H1 (cell line): Measurements from ENCODE around the gene GSG1L. TPM values are rescaled to one million over a fixed set of nuclear protein-coding genes. Genes with fewer than 3 reads are reported as not detected.

Experiments used
- CTCF ChIA-PET: fragments of 300-600 bp; sonication (Branson Sonifier 250); formaldehyde crosslinking; loops from one replicate; lab custom pipeline; 2021; ENCODE audit not compliant: partially characterized antibody; lab: Charles Lee
- POLR2A ChIA-PET: fragments of 300-600 bp; sonication (Branson Sonifier 250); formaldehyde crosslinking; loops from one replicate; lab custom pipeline; 2021; ENCODE audit warnings: inconsistent platforms; ENCODE audit not compliant: partially characterized antibody; lab: Charles Lee
- DNase-seq, 2 experiments: peaks; one replicate each; pipeline versions ENCODE4 v3.0.0 to v3.0.0-alpha.2; 2010 to 2022; ENCODE audit warnings: low spot score in 2 of 2, low read depth in 1 of 2, mixed read lengths in 1 of 2
- FAIRE-seq: peaks from 2 replicates; lab custom pipeline; 2011; peaks lifted over from hg19 to GRCh38; lab: Jason Lieb, UNC
- H2AFZ ChIP-seq: 2 replicates; pipeline ENCODE4 v1.8.1; 2012; ENCODE audit warnings: low read length, inconsistent platforms
- H2AK5ac ChIP-seq: 2 replicates; pipeline ENCODE4 v1.6.1; 2013; ENCODE audit warnings: low read depth, low read length
- H2BK120ac ChIP-seq: replicated peaks from 2 replicates; pipeline ENCODE3; 2013; ENCODE audit warnings: low read depth, low read length, inconsistent platforms
- H2BK12ac ChIP-seq: 2 replicates; pipeline ENCODE4 v1.6.1; 2013; ENCODE audit warnings: low read depth, low read length
- H2BK15ac ChIP-seq: 2 replicates; pipeline ENCODE4 v1.6.1; 2013; ENCODE audit warnings: low read length
- H2BK20ac ChIP-seq: 2 replicates; pipeline ENCODE4 v1.6.1; 2013; ENCODE audit warnings: low read length
- H2BK5ac ChIP-seq: 2 replicates; pipeline ENCODE4 v1.6.1; 2013; ENCODE audit warnings: low read depth, low read length
- H3K14ac ChIP-seq: 2 replicates; pipeline ENCODE4 v1.6.1; 2013; ENCODE audit warnings: inconsistent platforms; ENCODE audit not compliant: insufficient read length
- H3K18ac ChIP-seq: 2 replicates; pipeline ENCODE4 v1.6.1; 2013; ENCODE audit warnings: low read length; ENCODE audit errors: extremely low read depth
- H3K23ac ChIP-seq: 2 replicates; pipeline ENCODE4 v1.6.1; 2013; ENCODE audit warnings: inconsistent platforms; ENCODE audit not compliant: insufficient read length
- H3K23me2 ChIP-seq: 2 replicates; pipeline ENCODE4 v1.6.1; 2013; ENCODE audit warnings: low read depth, low read length
- H3K27ac ChIP-seq: 2 replicates; pipeline ENCODE4 v1.6.1; 2011; ENCODE audit warnings: low read depth, low read length, inconsistent platforms
- H3K27me3 ChIP-seq, 4 experiments: replicated peaks in 1 of 4; 1 replicate in 1 of 4; 2 replicates in 3 of 4; pipeline versions ENCODE4 v1.6.1 to v1.8.1; 2011 to 2013; ENCODE audit warnings: low read length in 3 of 4, mild to moderate bottlenecking in 3 of 4, inconsistent platforms in 2 of 4, mixed read lengths in 2 of 4, moderate library complexity in 1 of 4; ENCODE audit not compliant: control insufficient read depth in 3 of 4, insufficient read depth in 3 of 4; ENCODE audit errors: extremely low read depth in 1 of 4
- H3K36me3 ChIP-seq, 4 experiments: 2 replicates each; pipeline versions ENCODE4 v1.6.1 to v1.8.1; 2011 to 2013; ENCODE audit warnings: mild to moderate bottlenecking in 4 of 4, low read length in 3 of 4, moderate library complexity in 2 of 4, control low read depth in 1 of 4, inconsistent platforms in 1 of 4; ENCODE audit not compliant: insufficient read depth in 4 of 4, control insufficient read depth in 2 of 4
- H3K4ac ChIP-seq: replicated peaks from 2 replicates; pipeline ENCODE3; 2013; ENCODE audit warnings: low read length, low read depth, mixed read lengths, inconsistent platforms; ENCODE audit not compliant: insufficient read length
- H3K4me1 ChIP-seq, 4 experiments: replicated peaks in 1 of 4; 1 replicate in 1 of 4; 2 replicates in 3 of 4; pipeline versions ENCODE4 v1.6.1 to v1.8.1; 2011 to 2013; ENCODE audit warnings: low read length in 3 of 4, inconsistent platforms in 2 of 4, mixed read lengths in 1 of 4; ENCODE audit not compliant: insufficient read depth in 4 of 4, control insufficient read depth in 3 of 4
- H3K4me2 ChIP-seq, 2 experiments: 2 replicates each; pipeline versions ENCODE4 v1.6.1 to v1.8.1; 2011 to 2013; ENCODE audit warnings: low read depth in 2 of 2, low read length in 2 of 2, control low read depth in 1 of 2, inconsistent platforms in 1 of 2, mild to moderate bottlenecking in 1 of 2; ENCODE audit not compliant: insufficient read depth in 1 of 2
- H3K4me3 ChIP-seq, 4 experiments: fragments of 200-600, 300-600 bp in 1 of 4; sonication (generic), shearing (Covaris generic), sonication (Bioruptor Twin) in 1 of 4; 2 replicates each; pipeline versions ENCODE4 v1.5.1 to v1.8.1; 2011 to 2016; ENCODE audit warnings: low read length in 4 of 4, low read depth in 3 of 4, control low read depth in 2 of 4, inconsistent platforms in 2 of 4, mild to moderate bottlenecking in 2 of 4, mixed read lengths in 1 of 4, moderate library complexity in 1 of 4; ENCODE audit not compliant: insufficient read depth in 2 of 4; ENCODE audit errors: extremely low read depth in 1 of 4
- H3K56ac ChIP-seq: replicated peaks from 2 replicates; pipeline ENCODE3; 2013; ENCODE audit warnings: low read depth, mild to moderate bottlenecking, mixed read lengths, low read length, inconsistent platforms; ENCODE audit not compliant: insufficient read length
- H3K79me1 ChIP-seq: 2 replicates; pipeline ENCODE4 v1.6.1; 2013; ENCODE audit warnings: low read depth, low read length, control low read depth
- H3K79me2 ChIP-seq, 2 experiments: 2 replicates each; pipeline versions ENCODE4 v1.6.1 to v1.8.1; 2012 to 2013; ENCODE audit warnings: low read length in 2 of 2, mild to moderate bottlenecking in 2 of 2, inconsistent platforms in 1 of 2; ENCODE audit not compliant: insufficient read depth in 2 of 2, control insufficient read depth in 1 of 2
- H3K9ac ChIP-seq, 4 experiments: replicated peaks in 1 of 4; 1 replicate in 1 of 4; 2 replicates in 3 of 4; pipeline versions ENCODE4 v1.6.1 to v1.8.1; 2011 to 2013; ENCODE audit warnings: low read depth in 3 of 4, low read length in 3 of 4, control low read depth in 2 of 4, mild to moderate bottlenecking in 2 of 4, moderate library complexity in 2 of 4, inconsistent platforms in 1 of 4; ENCODE audit errors: extremely low read depth in 1 of 4
- H3K9me3 ChIP-seq, 2 experiments: 2 replicates each; pipeline versions ENCODE4 v1.6.1 to v1.8.1; 2012 to 2013; ENCODE audit warnings: mild to moderate bottlenecking in 2 of 2, moderate library complexity in 2 of 2, control low read depth in 1 of 2, inconsistent platforms in 1 of 2, low read depth in 1 of 2, low read length in 1 of 2, mixed read lengths in 1 of 2; ENCODE audit not compliant: insufficient read depth in 2 of 2
- H4K20me1 ChIP-seq, 2 experiments: replicated peaks in 1 of 2; 2 replicates each; pipeline versions ENCODE3 to v1.8.1; 2011 to 2013; ENCODE audit warnings: inconsistent platforms in 2 of 2, low read length in 2 of 2, mild to moderate bottlenecking in 1 of 2; ENCODE audit not compliant: insufficient read depth in 2 of 2, control insufficient read depth in 1 of 2
- H4K5ac ChIP-seq: 2 replicates; pipeline ENCODE4 v1.6.1; 2013; ENCODE audit warnings: low read length, low read depth, mixed read lengths, inconsistent platforms; ENCODE audit not compliant: insufficient read length
- H4K8ac ChIP-seq: 2 replicates; pipeline ENCODE4 v1.8.0; 2013; ENCODE audit warnings: mild to moderate bottlenecking, moderate library complexity, low read length, inconsistent platforms; ENCODE audit not compliant: insufficient read depth; ENCODE audit errors: extremely low read depth
- H4K91ac ChIP-seq: replicated peaks from 2 replicates; pipeline ENCODE3; 2013; ENCODE audit warnings: low read length, mixed read lengths, inconsistent platforms; ENCODE audit not compliant: insufficient read length
- BACH1 ChIP-seq: IDR thresholded peaks from 2 replicates; pipeline ENCODE4 v1.6.1; 2012; ENCODE audit warnings: low read length, improper control_type of control experiment
- GABPA ChIP-seq: IDR thresholded peaks from 2 replicates; pipeline ENCODE4 v1.6.1; 2011; ENCODE audit warnings: mild to moderate bottlenecking, low read length, moderate library complexity, borderline replicate concordance; ENCODE audit not compliant: insufficient read depth
- NANOG ChIP-seq: IDR thresholded peaks from 2 replicates; pipeline ENCODE4 v1.6.1; 2011; ENCODE audit warnings: low read length, low read depth, mild to moderate bottlenecking, inconsistent platforms; ENCODE audit not compliant: insufficient read depth, poor library complexity, severe bottlenecking
- SUZ12 ChIP-seq: fragments of 200-600 bp; sonication (generic); IDR thresholded peaks from 2 replicates; pipeline ENCODE4 v1.6.1; 2012; ENCODE audit warnings: mild to moderate bottlenecking, inconsistent platforms, low read length, moderate library complexity, mixed read lengths
- TBP ChIP-seq: IDR thresholded peaks from 2 replicates; pipeline ENCODE4 v1.6.1; 2011; ENCODE audit warnings: low read depth, low read length, improper control_type of control experiment
- YY1 ChIP-seq: IDR thresholded peaks from 2 replicates; pipeline ENCODE4 v1.6.1; 2011; ENCODE audit warnings: low read depth, mild to moderate bottlenecking, low read length
- WGBS, 2 experiments: shearing (Covaris generic) in 1 of 2; methylation state at CpG; one replicate each; pipeline versions ENCODE4 v1.1.6 to v1.1.7; 2013 to 2015; ENCODE audit warnings: low lambda C conversion rate in 2 of 2, mixed read lengths in 2 of 2, inconsistent platforms in 1 of 2, low coverage in 1 of 2, missing lambda C conversion rate in 1 of 2; ENCODE audit not compliant: insufficient replicate concordance in 2 of 2, insufficient coverage in 1 of 2, insufficient read length in 1 of 2; ENCODE audit errors: extremely low coverage in 1 of 2, missing lambda C conversion rate in 1 of 2; 5-methylcytosine and 5-hydroxymethylcytosine counted together
- polyA plus RNA-seq, 7 experiments: library from polyadenylated mRNA; depleted of rRNA in 3 of 7; stranded (reverse) in 5 of 7; unstranded in 2 of 7; fragments of >200 nt in 5 of 7; fragments of 200-250 nt in 2 of 7; gene quantifications; 1 replicate in 5 of 7; 2 replicates in 1 of 7; 4 replicates in 1 of 7; pipeline versions ENCODE4 v1.2.1 to v1.2.3, GENCODE V29; 2011 to 2013; ENCODE audit warnings: missing spikeins in 2 of 7, mixed read lengths in 2 of 7
- total RNA-seq: library from RNA; stranded (reverse); fragmentation: NEBNext Ultra II Directional; extraction: Animal tissue kit (Norgen Biotek cat#: 25700); gene quantifications from 2 replicates; pipeline ENCODE4 v1.2.1, GENCODE V29; 2021

GSG1L gene
- total and polyA plus RNA-seq, 2 of the 8 experiments (the other 6 are each of a cell fraction or from before 2014, with no cell fraction given), result 0.71 to 1.1 TPM

DNA sequence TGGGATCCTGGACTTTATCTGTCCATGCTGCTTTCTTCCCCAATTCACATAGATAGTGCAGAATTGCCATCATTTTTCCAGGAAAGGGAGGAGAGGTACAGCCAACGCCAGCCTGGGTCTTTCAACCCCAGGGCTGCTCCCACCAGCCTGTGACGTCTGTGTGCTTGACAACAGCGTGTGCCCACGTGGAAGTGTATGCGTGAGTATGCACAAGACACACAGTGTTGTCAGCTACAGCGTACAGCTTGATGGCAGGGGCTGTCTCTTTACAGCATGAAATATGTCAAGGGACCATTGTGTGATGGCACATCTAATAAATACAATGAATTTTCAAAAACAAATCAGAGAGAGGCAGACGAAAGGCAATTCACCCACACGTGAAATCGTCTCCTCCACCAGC lies 62.3 kb downstream of the GSG1L start:
- Histone ChIP-seq H3K4me1 (no peaks in the 10 kb centered on the region), H3K36me3 (no peaks in the 10 kb centered on the region), H2AK5ac (no peak overlapping the region), H3K4ac (no peak overlapping the region), H3K23ac (no peak overlapping the region), H3K9ac (no peak overlapping the region), H4K5ac (no peak overlapping the region), H2BK5ac (no peak overlapping the region), H3K14ac (no peak overlapping the region), H3K9me3 (no peaks in the 10 kb centered on the region), H3K18ac (no peak overlapping the region), H4K8ac (no peak overlapping the region), H4K91ac (no peak overlapping the region), H3K4me2 (no peak overlapping the region), H3K27me3 (no peaks in the 10 kb centered on the region), H3K23me2 (no peaks in the 10 kb centered on the region), H3K56ac (no peak overlapping the region), H3K4me3 (no peak overlapping the region), H3K27ac (no peak overlapping the region), H2BK120ac (no peak overlapping the region), H2BK15ac (no peak overlapping the region), H2BK12ac (no peak overlapping the region), H4K20me1 (no peaks in the 10 kb centered on the region), H2AFZ (no peak overlapping the region), H3K79me1 (no peaks in the 10 kb centered on the region), H2BK20ac (no peak overlapping the region), H3K79me2 (no peaks in the 10 kb centered on the region)
- TF ChIP-seq YY1, result no peak
- no peak for TF ChIP-seq NANOG
- no peak for TF ChIP-seq TBP
- TF ChIP-seq GABPA, result no peak
- TF ChIP-seq BACH1, result no peak
- TF ChIP-seq SUZ12, result no peak
- FAIRE-seq, result no peak
- WGBS, 2 experiments, result 93% methylated on average over 9 of the region's 9 CpGs; no CpG with 5 or more reads in 1 of the 2 experiments
- CTCF ChIA-PET, result interaction anchor here (3.7 kb wide), 1 partner anchor 29 kb away, joined by 11 read pairs; no protein-coding TSS in a partner anchor
- no peak for DNase-seq
- POLR2A ChIA-PET, result no interaction called here
